T47D (cell line): ENCODE measurements around the gene HOXC4.

Experiments
- DNase-seq, 2 experiments: peaks; one replicate each; pipeline versions ENCODE4 v3.0.0 to v3.0.0-alpha.2; 2011 to 2012; ENCODE audit warnings: low read depth in 1 of 2, low spot score in 1 of 2
- JUND ChIP-seq: IDR thresholded peaks from 2 replicates; pipeline ENCODE4 v1.6.1; 2012; ENCODE audit warnings: low read depth
- in situ Hi-C: cut with HindIII; loops from 2 replicates; pipeline ENCODE4 v1.10.0; 2016; ENCODE audit warnings: low sequenced_read_pairs, low pct_unique_long_range_greater_than_20kb

The HOXC4 gene

GRCh38 chr12:54017878-54018467 is 35.7 kb upstream of the HOXC4 start:
- no peak for TF ChIP-seq JUND
- peak; percentile 94 to 97 for DNase-seq
- in situ Hi-C loops, result loop anchor here (25.0 kb wide), 1 partner anchor 169 kb away; the partner anchor contains the start of gene SMUG1

- TF ChIP-seq JUND, result no peak
- DNase-seq, result peak in 1 of 2 experiments; percentile 57
- in situ Hi-C loops, result loop anchor here (25.0 kb wide), 1 partner anchor 169 kb away; the partner anchor contains the start of gene SMUG1
These were observed 35.1 kb upstream of the HOXC4 start for GRCh38 chr12:54018468-54018984.

GRCh38 chr12:54019091-54019811 is 34.4 kb upstream of the HOXC4 start:
- no peak for DNase-seq
- no peak for TF ChIP-seq JUND
- in situ Hi-C loops, result loop anchor here (25.0 kb wide), 1 partner anchor 168 kb away; the partner anchor contains the start of gene SMUG1

GRCh38 chr12:54019924-54020590 is 33.6 kb upstream of the HOXC4 start:
- DNase-seq, result no peak
- in situ Hi-C loops, result loop anchor here (25.0 kb wide), 1 partner anchor 167 kb away; the partner anchor contains the start of gene SMUG1
- TF ChIP-seq JUND, result no peak

- in situ Hi-C loops, result loop anchor here (25.0 kb wide), 1 partner anchor 167 kb away; the partner anchor contains the start of gene SMUG1
- no peak for DNase-seq
- TF ChIP-seq JUND, result no peak
These were observed 32.8 kb upstream of the HOXC4 start for GRCh38 chr12:54020591-54021405.

GRCh38 chr12:54021432-54022013 is 32.1 kb upstream of the HOXC4 start:
- TF ChIP-seq JUND, result no peak
- in situ Hi-C loops, result loop anchor here (25.0 kb wide), 1 partner anchor 166 kb away; the partner anchor contains the start of gene SMUG1
- DNase-seq, result peak in 1 of 2 experiments; percentile 73

GRCh38 chr12:54022960-54023884 is 30.4 kb upstream of the HOXC4 start:
- DNase-seq, result no peak
- TF ChIP-seq JUND, result no peak
- in situ Hi-C loops, result loop anchor here (25.0 kb wide), 1 partner anchor 164 kb away; the partner anchor contains the start of gene SMUG1

GRCh38 chr12:54024127-54024526 is 29.5 kb upstream of the HOXC4 start:
- TF ChIP-seq JUND, result no peak
- DNase-seq, result no peak
- in situ Hi-C loops, result loop anchor here (25.0 kb wide), 1 partner anchor 163 kb away; the partner anchor contains the start of gene SMUG1

GRCh38 chr12:54024581-54025305 is 28.9 kb upstream of the HOXC4 start:
- TF ChIP-seq JUND, result no peak
- DNase-seq, result no peak
- in situ Hi-C loops, result loop anchor here (25.0 kb wide), 1 partner anchor 163 kb away; the partner anchor contains the start of gene SMUG1
